ENCODE results near the gene ANKDD1B. TPM values are rescaled to one million over a fixed set of nuclear protein-coding genes. Genes with fewer than 3 reads are reported as not detected.

The ANKDD1B gene
- total RNA-seq, 4 donors from 2014 or later = 0.51 to 1.5 TPM; not detected in 2

DNA sequence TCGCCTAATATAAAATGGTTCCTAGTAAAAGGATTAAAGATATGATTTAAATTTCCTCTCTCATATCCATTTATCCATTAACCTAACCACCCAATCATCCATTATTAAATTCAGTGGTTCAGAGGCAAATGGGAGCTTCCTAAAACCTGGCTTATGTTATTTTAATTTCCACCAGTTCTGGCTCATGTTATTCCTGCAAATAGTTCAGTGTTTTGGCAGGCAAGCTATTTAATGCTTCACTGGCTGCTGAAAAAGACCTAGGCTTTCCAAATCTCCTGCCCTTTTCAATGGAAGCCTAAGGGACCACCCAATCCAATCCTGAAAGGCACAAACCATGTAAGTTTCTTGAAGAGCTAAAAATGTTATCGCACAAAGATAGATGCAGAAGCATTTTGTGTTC, 53.7 kb downstream of the ANKDD1B start:
- TF ChIP-seq, protein P1, sequence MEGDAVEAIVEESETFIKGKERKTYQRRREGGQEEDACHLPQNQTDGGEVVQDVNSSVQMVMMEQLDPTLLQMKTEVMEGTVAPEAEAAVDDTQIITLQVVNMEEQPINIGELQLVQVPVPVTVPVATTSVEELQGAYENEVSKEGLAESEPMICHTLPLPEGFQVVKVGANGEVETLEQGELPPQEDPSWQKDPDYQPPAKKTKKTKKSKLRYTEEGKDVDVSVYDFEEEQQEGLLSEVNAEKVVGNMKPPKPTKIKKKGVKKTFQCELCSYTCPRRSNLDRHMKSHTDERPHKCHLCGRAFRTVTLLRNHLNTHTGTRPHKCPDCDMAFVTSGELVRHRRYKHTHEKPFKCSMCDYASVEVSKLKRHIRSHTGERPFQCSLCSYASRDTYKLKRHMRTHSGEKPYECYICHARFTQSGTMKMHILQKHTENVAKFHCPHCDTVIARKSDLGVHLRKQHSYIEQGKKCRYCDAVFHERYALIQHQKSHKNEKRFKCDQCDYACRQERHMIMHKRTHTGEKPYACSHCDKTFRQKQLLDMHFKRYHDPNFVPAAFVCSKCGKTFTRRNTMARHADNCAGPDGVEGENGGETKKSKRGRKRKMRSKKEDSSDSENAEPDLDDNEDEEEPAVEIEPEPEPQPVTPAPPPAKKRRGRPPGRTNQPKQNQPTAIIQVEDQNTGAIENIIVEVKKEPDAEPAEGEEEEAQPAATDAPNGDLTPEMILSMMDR (IDR thresholded peaks at IDR 0.05; ENCODE audit: low read depth) = no peak

DNA sequence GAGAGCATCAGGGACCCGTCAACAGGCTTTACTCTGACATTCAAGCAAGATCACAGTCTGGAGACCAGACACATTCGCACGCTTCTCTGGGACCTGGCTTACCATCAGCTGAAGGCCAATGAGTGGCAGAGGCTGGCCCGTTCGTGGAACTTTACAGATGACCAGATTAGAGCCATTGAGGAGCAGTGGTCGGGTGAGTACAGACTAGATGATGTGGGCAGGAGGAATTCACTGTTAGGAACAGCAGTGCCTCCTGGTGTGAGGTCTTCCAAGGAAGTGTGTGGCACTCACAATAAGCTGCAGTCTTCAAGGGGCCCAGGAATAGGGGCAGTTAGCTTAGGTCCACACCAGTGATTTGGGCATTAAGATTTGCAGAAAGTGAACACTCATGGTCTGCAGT, 55.5 kb downstream of the ANKDD1B start:
- TF ChIP-seq, protein P1 (IDR thresholded peaks at IDR 0.05; ENCODE audit: low read depth) = no peak

DNA sequence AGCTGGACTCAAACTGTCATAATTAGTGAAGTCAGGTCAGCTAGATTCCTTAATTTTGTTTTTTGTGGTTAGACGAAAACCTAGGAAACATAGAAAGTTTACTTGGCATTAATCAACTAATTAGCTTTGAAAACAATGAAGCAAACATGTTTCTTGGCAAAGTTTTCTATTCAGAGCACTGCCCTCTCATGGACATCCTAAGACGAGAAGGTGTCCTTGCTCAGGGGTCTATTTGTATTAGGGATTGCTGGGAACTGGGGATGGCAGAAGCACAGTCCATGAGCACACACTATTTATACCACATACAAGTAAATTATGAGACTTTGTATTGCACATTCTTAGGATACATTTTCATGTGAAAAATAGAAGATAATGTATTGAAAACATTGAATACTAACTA, 56.3 kb downstream of the ANKDD1B start:
- TF ChIP-seq, protein P1 (IDR thresholded peaks at IDR 0.05; ENCODE audit: low read depth) = no peak

DNA sequence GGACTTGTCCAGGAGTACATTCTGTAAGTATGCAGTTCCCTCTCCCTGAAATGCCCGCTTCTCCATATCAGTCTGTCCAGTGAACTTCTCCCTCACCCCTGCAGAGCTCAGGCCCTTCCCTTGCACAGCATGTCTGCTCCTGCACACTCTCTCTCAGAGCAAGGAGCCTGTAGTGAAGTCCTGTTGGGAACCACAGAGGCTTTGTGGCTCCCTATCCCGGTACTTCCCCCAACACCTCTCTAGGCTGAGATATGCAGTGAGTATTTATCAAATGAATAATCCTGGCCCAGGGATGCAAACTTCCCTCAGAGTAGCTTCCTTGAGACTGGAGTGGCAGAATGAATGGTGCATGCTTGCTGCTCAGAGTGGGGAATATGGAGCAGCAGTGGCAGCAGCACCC, 57.2 kb downstream of the ANKDD1B start:
- TF ChIP-seq, protein P1 (IDR thresholded peaks at IDR 0.05; ENCODE audit: low read depth) = no peak

DNA sequence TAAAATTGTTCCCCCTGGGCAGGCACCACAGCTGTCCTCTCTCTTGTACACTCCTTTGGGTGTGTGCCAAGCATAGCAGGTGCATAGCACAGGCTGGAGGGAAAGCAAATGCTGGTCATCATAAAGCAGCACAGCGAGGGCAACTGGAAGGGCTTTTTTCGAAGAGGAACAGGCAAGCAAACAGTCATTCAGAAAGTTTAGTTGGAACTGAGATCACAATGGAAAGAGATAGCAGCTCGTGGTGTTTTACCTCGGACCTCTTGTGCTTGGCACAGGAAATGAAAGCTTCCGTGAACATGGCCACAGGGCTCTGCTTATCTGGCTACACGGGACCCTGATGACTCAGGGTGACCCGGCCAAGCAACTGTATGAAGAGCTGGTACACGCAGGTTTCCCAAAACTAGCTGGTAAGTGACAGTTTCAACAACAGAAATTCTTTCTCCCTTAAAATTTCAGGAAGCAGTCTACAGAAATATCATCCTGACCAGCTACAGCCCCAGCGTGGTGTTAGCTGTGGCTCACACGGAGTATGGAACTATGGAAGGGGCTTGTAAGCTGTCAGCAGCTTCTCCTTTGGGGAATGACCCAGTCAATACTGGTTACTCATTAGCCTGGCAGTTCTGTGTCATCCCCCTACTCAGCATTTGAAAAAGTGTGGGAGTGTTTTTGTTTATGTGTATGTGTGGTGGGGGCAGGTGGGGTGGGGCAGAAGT, 57.9 kb downstream of the ANKDD1B start:
- TF ChIP-seq, protein P1 (IDR thresholded peaks at IDR 0.05; ENCODE audit: low read depth) = no peak

DNA sequence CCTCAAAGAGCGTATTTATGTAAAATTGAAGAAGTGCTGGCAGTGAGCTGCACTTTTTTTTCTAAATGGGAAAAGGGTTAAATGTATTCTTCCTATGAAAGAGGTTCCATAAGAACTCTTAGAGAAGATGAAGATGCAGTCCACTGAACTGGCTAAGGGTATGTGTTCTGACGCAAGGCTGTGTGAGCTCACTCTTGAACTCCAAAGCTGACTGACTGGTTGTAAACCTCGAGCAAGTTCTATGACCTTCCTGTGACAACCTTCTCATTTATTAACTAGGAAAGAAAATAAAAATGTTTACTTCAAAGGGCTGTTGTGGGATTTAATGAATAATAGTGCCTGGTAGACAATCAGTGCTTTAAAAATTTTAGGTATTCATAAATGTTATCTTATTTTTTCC, 59.3 kb downstream of the ANKDD1B start:
- TF ChIP-seq, protein P1 (IDR thresholded peaks at IDR 0.05; ENCODE audit: low read depth) = no peak

DNA sequence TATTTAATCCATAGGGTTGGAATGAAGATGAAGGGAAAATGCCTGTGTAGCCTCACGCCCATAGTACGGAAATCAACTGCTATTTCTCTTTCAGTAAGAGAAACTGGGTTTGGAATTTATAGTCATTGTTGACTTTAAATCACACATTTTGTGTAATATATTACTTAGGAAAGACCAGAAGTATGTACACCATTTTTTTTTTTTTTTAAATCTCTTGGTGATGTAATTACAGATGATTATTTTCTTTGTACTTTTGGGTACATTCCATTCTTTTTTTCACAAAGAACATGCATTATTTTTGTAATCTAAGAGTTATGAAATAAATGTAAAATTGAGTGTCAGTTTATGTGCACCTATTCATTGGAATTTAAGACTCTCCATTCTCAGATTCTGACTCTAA, 60.3 kb downstream of the ANKDD1B start:
- TF ChIP-seq, protein P1 (IDR thresholded peaks at IDR 0.05; ENCODE audit: low read depth) = no peak

All from subcutaneous adipose tissue (tissue), 4 donors.